Measurements from ENCODE around the gene MIEN1. TPM values are rescaled to one million over a fixed set of nuclear protein-coding genes. Genes with fewer than 3 reads are reported as not detected.

Gene MIEN1
- total RNA-seq, 1 donor from 2014 or later: 39.8 TPM

GRCh38 chr17:39772987-39773934, 42.9 kb upstream of the MIEN1 start:
- H3K36me3 Mint-ChIP-seq: no peaks in the 10 kb centered on the region
- peaks cover 8% of the 10 kb centered on the region for H3K4me1 Mint-ChIP-seq (ENCODE audit: unreplicated experiment)
- no peaks in the 10 kb centered on the region for H3K9me3 Mint-ChIP-seq
- no peak for DNase-seq (ENCODE audit: extremely low spot score, unreplicated experiment)
- TF ChIP-seq CTCF (conservative IDR thresholded peaks at IDR 0.05): no peak
- H3K27ac Mint-ChIP-seq: no peak overlapping the region
- peaks cover 11% of the 10 kb centered on the region for H3K27me3 Mint-ChIP-seq
- H3K4me3 Mint-ChIP-seq: no peak overlapping the region

GRCh38 chr17:39772415-39772814, 42.1 kb upstream of the MIEN1 start:
- H3K4me1 Mint-ChIP-seq (ENCODE audit: unreplicated experiment): peaks cover 5% of the 10 kb centered on the region
- no peaks in the 10 kb centered on the region for H3K9me3 Mint-ChIP-seq
- H3K27me3 Mint-ChIP-seq: peaks cover 5% of the 10 kb centered on the region
- H3K36me3 Mint-ChIP-seq: no peaks in the 10 kb centered on the region
- no peak for TF ChIP-seq CTCF (conservative IDR thresholded peaks at IDR 0.05)
- no peak for DNase-seq (ENCODE audit: extremely low spot score, unreplicated experiment)
- no peak overlapping the region for H3K27ac Mint-ChIP-seq
- no peak overlapping the region for H3K4me3 Mint-ChIP-seq

- no peak overlapping the region for H3K27ac Mint-ChIP-seq
- no peaks in the 10 kb centered on the region for H3K36me3 Mint-ChIP-seq
- H3K4me1 Mint-ChIP-seq (ENCODE audit: unreplicated experiment): peaks cover 5% of the 10 kb centered on the region
- H3K9me3 Mint-ChIP-seq: no peaks in the 10 kb centered on the region
- no peak for DNase-seq (ENCODE audit: extremely low spot score, unreplicated experiment)
- H3K27me3 Mint-ChIP-seq: peaks cover 13% of the 10 kb centered on the region
- H3K4me3 Mint-ChIP-seq: no peak overlapping the region
- TF ChIP-seq CTCF (conservative IDR thresholded peaks at IDR 0.05): no peak
These were observed 39.7 kb upstream of the MIEN1 start for GRCh38 chr17:39769974-39770587.

DNA sequence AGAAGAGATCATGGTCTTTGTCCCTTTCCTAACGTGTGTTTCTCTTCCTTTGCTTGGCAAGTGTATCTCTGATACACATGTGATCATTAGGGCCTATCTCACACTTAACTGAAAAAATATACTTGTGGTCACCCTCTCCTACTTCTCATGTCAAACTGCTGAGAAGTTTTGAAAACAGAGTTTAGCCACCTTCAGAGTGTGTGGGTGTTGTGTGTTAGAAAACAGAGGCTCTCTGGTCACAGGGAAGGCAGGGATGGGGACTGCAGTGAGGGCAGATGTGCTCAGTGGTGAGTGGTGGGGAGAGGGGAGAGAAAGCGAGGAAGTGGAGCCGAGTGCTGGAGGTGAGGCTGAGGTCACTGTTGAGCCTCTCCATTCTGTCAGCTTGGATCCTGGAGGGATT, 36.8 kb upstream of the MIEN1 start:
- Mint-ChIP-seq H3K36me3 (no peaks in the 10 kb centered on the region), H3K4me1 (ENCODE audit: unreplicated experiment) (peaks cover 5% of the 10 kb centered on the region), H3K9me3 (no peaks in the 10 kb centered on the region), H3K4me3 (no peak overlapping the region), H3K27me3 (peaks cover 15% of the 10 kb centered on the region), H3K27ac (no peak overlapping the region)
- DNase-seq (ENCODE audit: extremely low spot score, unreplicated experiment): no peak
- TF ChIP-seq CTCF (conservative IDR thresholded peaks at IDR 0.05): no peak

DNA sequence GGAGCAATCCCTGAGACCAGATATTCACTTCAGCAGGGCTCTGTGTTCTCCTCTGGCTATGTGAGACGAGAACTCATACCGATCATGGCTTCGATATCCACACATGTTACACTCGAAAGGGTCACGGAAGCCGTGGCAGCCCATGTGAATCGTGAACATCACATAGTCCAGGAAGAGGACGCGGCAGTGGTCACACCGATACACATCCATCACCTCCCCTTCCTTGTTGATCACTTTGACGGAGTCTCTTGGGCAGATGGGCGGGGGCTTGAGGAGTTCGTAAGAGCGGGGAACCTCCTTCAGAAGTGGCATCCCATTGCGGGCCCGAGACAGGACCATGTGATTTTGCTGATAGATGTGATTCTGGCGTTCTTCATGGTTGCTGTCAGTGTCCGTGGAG, 35.4 kb upstream of the MIEN1 start:
- TF ChIP-seq CTCF (conservative IDR thresholded peaks at IDR 0.05): no peak
- Mint-ChIP-seq H3K4me1 (ENCODE audit: unreplicated experiment) (peaks cover 5% of the 10 kb centered on the region), H3K27me3 (peaks cover 13% of the 10 kb centered on the region), H3K4me3 (no peak overlapping the region), H3K27ac (no peak overlapping the region), H3K36me3 (no peaks in the 10 kb centered on the region), H3K9me3 (no peaks in the 10 kb centered on the region)
- DNase-seq (ENCODE audit: extremely low spot score, unreplicated experiment): no peak
